ENCODE results near the gene TRPM2. TPM values are rescaled to one million over a fixed set of nuclear protein-coding genes. Genes with fewer than 3 reads are reported as not detected.
A peak's percentile ranks its signal among the peaks of the same experiment; 100 is the strongest.

Gene TRPM2
- total RNA-seq, 1 donor from 2014 or later: under 0.01 TPM

DNA sequence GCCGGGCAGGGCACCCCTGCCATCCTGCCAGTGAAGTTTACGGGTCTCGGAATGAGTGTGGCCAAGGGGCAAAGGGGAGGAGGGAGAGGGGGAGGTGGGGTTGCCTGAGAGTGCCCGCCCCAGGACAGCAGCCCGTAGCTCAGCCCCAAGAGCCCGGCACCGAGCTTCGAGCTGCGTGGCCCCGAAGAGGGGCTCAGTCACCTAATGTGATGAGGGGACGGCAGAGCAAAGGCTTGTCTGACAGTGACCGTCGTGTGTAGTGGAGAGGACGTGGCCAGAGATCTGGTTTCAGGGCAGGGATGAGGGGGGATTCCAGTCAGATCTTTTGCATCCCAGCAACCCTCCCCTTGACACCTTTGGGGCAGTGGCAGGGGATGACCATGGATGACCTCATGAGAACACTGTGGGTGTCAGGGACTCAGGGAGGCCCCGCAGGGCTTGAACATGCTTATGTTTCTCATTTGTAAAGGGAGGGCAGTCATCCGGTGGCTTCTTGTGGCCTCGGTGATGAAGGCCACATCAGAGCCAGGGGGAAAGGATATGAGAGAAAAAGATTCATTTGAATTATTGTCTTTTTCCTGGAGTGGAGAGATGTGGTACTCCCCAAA, 1.1 kb upstream of the TRPM2 start:
- TF ChIP-seq, protein P1, sequence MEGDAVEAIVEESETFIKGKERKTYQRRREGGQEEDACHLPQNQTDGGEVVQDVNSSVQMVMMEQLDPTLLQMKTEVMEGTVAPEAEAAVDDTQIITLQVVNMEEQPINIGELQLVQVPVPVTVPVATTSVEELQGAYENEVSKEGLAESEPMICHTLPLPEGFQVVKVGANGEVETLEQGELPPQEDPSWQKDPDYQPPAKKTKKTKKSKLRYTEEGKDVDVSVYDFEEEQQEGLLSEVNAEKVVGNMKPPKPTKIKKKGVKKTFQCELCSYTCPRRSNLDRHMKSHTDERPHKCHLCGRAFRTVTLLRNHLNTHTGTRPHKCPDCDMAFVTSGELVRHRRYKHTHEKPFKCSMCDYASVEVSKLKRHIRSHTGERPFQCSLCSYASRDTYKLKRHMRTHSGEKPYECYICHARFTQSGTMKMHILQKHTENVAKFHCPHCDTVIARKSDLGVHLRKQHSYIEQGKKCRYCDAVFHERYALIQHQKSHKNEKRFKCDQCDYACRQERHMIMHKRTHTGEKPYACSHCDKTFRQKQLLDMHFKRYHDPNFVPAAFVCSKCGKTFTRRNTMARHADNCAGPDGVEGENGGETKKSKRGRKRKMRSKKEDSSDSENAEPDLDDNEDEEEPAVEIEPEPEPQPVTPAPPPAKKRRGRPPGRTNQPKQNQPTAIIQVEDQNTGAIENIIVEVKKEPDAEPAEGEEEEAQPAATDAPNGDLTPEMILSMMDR (IDR thresholded peaks at IDR 0.05; ENCODE audit: insufficient read depth, low read length, severe bottlenecking): no peak
- peaks cover 12% of the 10 kb centered on the region for H3K27me3 ChIP-seq (ENCODE audit: control insufficient read depth, insufficient read depth, low read length)
- H3K4me3 ChIP-seq (ENCODE audit: low read depth, low read length): no peak overlapping the region
- DNase-seq (ENCODE audit: low read depth) (no peak), FAIRE-seq (no peak)
- H3K36me3 ChIP-seq (ENCODE audit: control insufficient read depth, insufficient read depth, low read length): no peaks in the 10 kb centered on the region

DNA sequence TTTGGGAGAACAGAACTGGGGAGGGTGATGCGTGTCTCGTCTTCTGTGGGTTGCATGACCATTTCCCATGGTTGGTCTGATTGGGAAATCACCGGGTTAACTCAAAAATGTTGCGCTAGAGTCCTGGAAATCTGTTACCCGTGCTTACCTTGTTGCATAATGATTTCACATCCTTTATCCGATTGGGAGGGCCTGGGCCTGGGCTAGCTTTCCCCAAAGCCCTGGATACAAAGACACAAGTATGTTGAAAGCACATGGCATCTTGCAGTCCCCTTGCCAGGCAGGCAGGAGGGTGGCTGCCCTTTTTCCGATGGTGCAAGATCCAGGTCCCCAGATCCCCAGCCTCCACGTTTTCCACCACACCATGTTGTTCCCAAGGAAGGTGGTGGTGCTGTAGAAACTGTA, 582 bp downstream of the TRPM2 start:
- TF ChIP-seq, protein P1 (IDR thresholded peaks at IDR 0.05; ENCODE audit: insufficient read depth, low read length, severe bottlenecking): no peak
- DNase-seq (ENCODE audit: low read depth) (no peak), FAIRE-seq (no peak)
- H3K27me3 ChIP-seq (ENCODE audit: control insufficient read depth, insufficient read depth, low read length): peaks cover 7% of the 10 kb centered on the region
- H3K4me3 ChIP-seq (ENCODE audit: low read depth, low read length): no peak overlapping the region
- H3K36me3 ChIP-seq (ENCODE audit: control insufficient read depth, insufficient read depth, low read length): no peaks in the 10 kb centered on the region

DNA sequence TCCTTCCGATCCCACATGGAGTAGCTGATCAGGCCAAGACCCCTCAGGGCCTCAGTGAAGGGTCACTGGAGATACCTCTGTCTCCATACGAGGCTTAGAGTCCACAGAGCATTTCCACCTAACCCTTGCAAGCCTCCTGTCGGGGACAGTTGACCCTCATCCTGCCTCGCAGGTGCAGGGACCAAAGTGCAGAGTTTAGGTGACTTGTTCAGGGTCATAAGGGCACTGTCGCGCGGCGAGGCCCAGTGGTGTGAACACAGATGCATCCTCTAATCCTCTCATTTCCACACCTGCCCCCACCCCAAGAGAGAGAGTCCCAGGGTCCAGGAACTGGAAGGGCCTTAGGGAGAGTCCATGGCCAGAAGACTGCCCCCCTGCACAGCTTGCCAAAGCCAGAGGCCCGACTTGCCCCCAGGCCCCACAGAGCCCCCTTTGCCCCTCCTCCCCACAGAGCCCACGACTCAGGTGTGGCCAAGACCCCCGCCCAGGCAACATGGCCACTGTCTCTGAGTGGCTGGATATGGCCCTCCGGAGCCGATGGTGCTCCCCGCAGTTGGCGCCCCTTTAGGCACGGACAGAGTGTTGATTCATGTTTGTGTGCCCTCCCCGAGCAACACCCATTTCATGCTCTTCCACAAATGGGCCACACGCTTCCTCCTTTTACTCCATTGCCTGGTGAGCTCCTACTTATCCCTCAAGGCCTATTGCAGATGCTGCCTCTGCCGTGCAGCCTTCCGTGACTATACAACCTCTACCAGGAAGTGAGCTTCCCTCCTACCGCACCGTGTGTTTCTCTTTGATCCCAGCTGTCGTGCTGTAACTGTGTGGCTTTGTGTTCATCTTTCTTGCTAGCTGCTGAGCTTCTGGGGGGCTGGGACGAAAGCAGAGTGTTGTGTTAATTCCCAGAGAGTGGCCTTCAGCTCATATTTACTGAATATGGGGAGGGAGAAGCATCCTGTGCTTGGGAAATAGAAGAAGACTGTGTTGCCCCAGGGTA, 1.7 kb downstream of the TRPM2 start:
- TF ChIP-seq, protein P1 (IDR thresholded peaks at IDR 0.05; ENCODE audit: insufficient read depth, low read length, severe bottlenecking): no peak
- FAIRE-seq: peak; percentile 32

DNA sequence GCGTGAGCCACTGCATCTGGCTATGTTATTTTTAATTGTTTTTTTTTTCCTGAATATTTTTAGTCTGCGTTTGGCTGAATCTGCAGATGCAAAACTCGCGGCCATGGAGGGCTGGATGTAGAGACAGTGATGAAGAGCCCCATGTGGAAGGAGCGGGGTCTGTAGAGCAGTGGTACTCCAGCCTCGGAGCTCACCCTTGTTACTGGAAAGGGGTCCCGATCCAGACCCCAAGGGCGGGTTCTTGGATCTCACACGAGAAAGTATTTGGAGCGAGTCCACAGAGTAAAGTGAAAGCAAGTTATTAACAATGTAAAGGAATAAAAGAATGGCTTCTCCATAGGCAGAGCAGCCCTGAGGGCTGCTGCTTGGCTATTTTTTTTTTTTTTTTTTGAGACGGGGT, 2.7 kb downstream of the TRPM2 start:
- FAIRE-seq (no peak), DNase-seq (ENCODE audit: low read depth) (no peak)
- Histone ChIP-seq H3K36me3 (ENCODE audit: control insufficient read depth, insufficient read depth, low read length) (no peaks in the 10 kb centered on the region), H3K27me3 (ENCODE audit: control insufficient read depth, insufficient read depth, low read length) (peaks cover 3% of the 10 kb centered on the region), H3K4me3 (ENCODE audit: low read depth, low read length) (no peak overlapping the region)
- TF ChIP-seq, protein P1 (IDR thresholded peaks at IDR 0.05; ENCODE audit: insufficient read depth, low read length, severe bottlenecking): no peak

More for the DNA sequence above, 1.7 kb downstream of the TRPM2 start:
- no peak for DNase-seq (ENCODE audit: low read depth)
- H3K27me3 ChIP-seq (ENCODE audit: control insufficient read depth, insufficient read depth, low read length): peaks cover 3% of the 10 kb centered on the region
- H3K36me3 ChIP-seq (ENCODE audit: control insufficient read depth, insufficient read depth, low read length): no peaks in the 10 kb centered on the region
- no peak overlapping the region for H3K4me3 ChIP-seq (ENCODE audit: low read depth, low read length)

DNA sequence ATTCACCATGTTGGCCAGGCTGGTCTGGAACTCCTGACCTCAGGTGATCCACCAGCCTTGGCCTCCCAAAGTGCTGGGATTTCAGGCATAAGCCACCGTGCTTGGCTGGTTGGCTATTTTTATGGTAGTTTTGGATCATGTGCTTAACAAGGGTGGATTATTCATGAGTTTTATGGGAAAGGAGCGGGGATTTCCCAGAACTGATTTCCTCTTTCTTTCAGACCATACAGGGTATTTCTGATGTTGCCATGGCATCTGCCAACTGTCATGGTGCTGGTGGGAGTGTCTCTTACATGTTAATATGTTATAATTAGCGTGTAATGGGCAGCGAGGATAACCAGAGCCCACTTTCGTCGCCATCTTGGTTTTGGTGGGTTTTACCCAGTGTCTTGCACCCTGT, 3.2 kb downstream of the TRPM2 start:
- Histone ChIP-seq H3K27me3 (ENCODE audit: control insufficient read depth, insufficient read depth, low read length) (no peaks in the 10 kb centered on the region), H3K4me3 (ENCODE audit: low read depth, low read length) (no peak overlapping the region), H3K36me3 (ENCODE audit: control insufficient read depth, insufficient read depth, low read length) (no peaks in the 10 kb centered on the region)
- FAIRE-seq (no peak), DNase-seq (ENCODE audit: low read depth) (no peak)
- TF ChIP-seq, protein P1 (IDR thresholded peaks at IDR 0.05; ENCODE audit: insufficient read depth, low read length, severe bottlenecking): no peak

All from bronchial epithelial cell (primary cell).